OCI-LY7 (cell line): ENCODE results near the gene ARHGEF12. TPM values are rescaled to one million over a fixed set of nuclear protein-coding genes. Genes with fewer than 3 reads are reported as not detected.

Source experiments
- BruUV-seq: library from RNA; stranded (reverse); fragments of 400-500 nt; replicated peaks from 2 replicates; lab custom pipeline; 2021; lab: Mats Ljungman, UMichigan
- CTCF ChIA-PET: fragments of 300-600 bp; sonication (Branson Sonifier 250); formaldehyde crosslinking; loops from one replicate; lab custom pipeline; 2022; ENCODE audit warnings: antibody characterized with exemption; ENCODE audit not compliant: unreplicated experiment; lab: Charles Lee
- POLR2A ChIA-PET: fragments of 300-600 bp; sonication (Branson Sonifier 250); formaldehyde crosslinking; loops from one replicate; lab custom pipeline; 2022; ENCODE audit warnings: antibody characterized with exemption; lab: Charles Lee
- DNase-seq: peaks from one replicate; pipeline ENCODE4 v3.0.0-alpha.2; 2015; ENCODE audit warnings: low spot score
- H2AFZ ChIP-seq: fragments of 200-600 bp; sonication (generic), shearing (Covaris generic); 2 replicates; pipeline ENCODE4 v1.6.1; 2014; ENCODE audit warnings: mild to moderate bottlenecking, antibody characterized with exemption, low read length, moderate library complexity
- H3K27ac ChIP-seq: fragments of 200-600 bp; sonication (generic); 2 replicates; pipeline ENCODE4 v1.5.1; 2014; ENCODE audit warnings: mixed run types, low read depth, mild to moderate bottlenecking, moderate library complexity, low read length, inconsistent platforms; ENCODE audit not compliant: poor library complexity, severe bottlenecking
- H3K36me3 ChIP-seq: fragments of 200-600 bp; sonication (generic); 2 replicates; pipeline ENCODE4 v1.6.1; 2014; ENCODE audit warnings: mild to moderate bottlenecking, antibody characterized with exemption, low read length, moderate library complexity, mixed read lengths; ENCODE audit not compliant: insufficient read depth
- H3K4me1 ChIP-seq: fragments of 200-600 bp; sonication (generic); 2 replicates; pipeline ENCODE4 v1.5.1; 2014; ENCODE audit warnings: mild to moderate bottlenecking, low read length; ENCODE audit not compliant: insufficient read depth, poor library complexity, severe bottlenecking
- H3K4me2 ChIP-seq: fragments of 200-600 bp; sonication (generic); 2 replicates; pipeline ENCODE4 v1.6.1; 2014; ENCODE audit warnings: mild to moderate bottlenecking, low read length
- H3K4me3 ChIP-seq: fragments of 200-600 bp; sonication (generic); 2 replicates; pipeline ENCODE4 v1.5.1; 2014; ENCODE audit warnings: mild to moderate bottlenecking, low read depth, low read length; ENCODE audit not compliant: poor library complexity, severe bottlenecking
- H3K79me2 ChIP-seq: fragments of 200-600 bp; sonication (generic); 2 replicates; pipeline ENCODE4 v1.6.1; 2016; ENCODE audit warnings: low read depth, mild to moderate bottlenecking, low read length, moderate library complexity, mixed read lengths; ENCODE audit not compliant: insufficient read depth
- H3K9me2 ChIP-seq: fragments of 200-600 bp; sonication (generic); 2 replicates; pipeline ENCODE4 v1.6.1; 2016; ENCODE audit warnings: mild to moderate bottlenecking, low read length, mixed read lengths; ENCODE audit not compliant: insufficient read depth
- H3K9me3 ChIP-seq: fragments of 200-600 bp; sonication (generic); 2 replicates; pipeline ENCODE4 v1.6.1; 2014; ENCODE audit warnings: mild to moderate bottlenecking, mixed run types, low read length, mixed read lengths
- H4K20me1 ChIP-seq: fragments of 200-600 bp; sonication (generic); 2 replicates; pipeline ENCODE4 v1.6.1; 2014; ENCODE audit warnings: mild to moderate bottlenecking, antibody characterized with exemption, low read length, moderate library complexity, mixed read lengths; ENCODE audit not compliant: insufficient read depth
- CTCF ChIP-seq: fragments of 200-600 bp; sonication (generic); conservative IDR thresholded peaks from 2 replicates; pipeline ENCODE4 v1.5.1; 2014; ENCODE audit warnings: mild to moderate bottlenecking, antibody characterized with exemption, low read length, moderate library complexity, mixed read lengths
- EZH2phosphoT487 ChIP-seq: fragments of 200-600 bp; sonication (generic); IDR thresholded peaks from 2 replicates; pipeline ENCODE4 v1.6.1; 2018; ENCODE audit warnings: low read depth, borderline replicate concordance, mild to moderate bottlenecking, mixed run types, antibody characterized with exemption, low read length, moderate library complexity, mixed read lengths
- intact Hi-C: fragments of 100-400 bp; cut with micrococcal nuclease; formaldehyde crosslinking; loops from one replicate; pipeline ENCODE4 v1.10.0; 2022; ENCODE audit not compliant: unreplicated experiment
- total RNA-seq, 2 experiments: library from RNA; depleted of rRNA in 1 of 2; stranded (reverse); fragments of >200 nt in 1 of 2; shearing (Covaris generic) in 1 of 2; gene quantifications; 2 replicates each; pipeline ENCODE4 v1.2.3, GENCODE V29; 2014 to 2022

Gene ARHGEF12
- total RNA-seq, 2 experiments from 2014 or later = 16.1 to 31.8 TPM

GRCh38 chr11:120303004-120303637, 33.1 kb upstream of the ARHGEF12 start:
- H4K20me1 ChIP-seq = no peaks in the 10 kb centered on the region
- H3K9me3 ChIP-seq = no peaks in the 10 kb centered on the region
- no peaks in the 10 kb centered on the region for H3K4me1 ChIP-seq
- no peak overlapping the region for H2AFZ ChIP-seq
- no TSS peak for BruUV-seq
- no peaks in the 10 kb centered on the region for H3K36me3 ChIP-seq
- no peaks in the 10 kb centered on the region for H3K79me2 ChIP-seq
- TF ChIP-seq CTCF (peak; percentile 96), EZH2phosphoT487 (no peak)
- peak; percentile 71 for DNase-seq
- intact Hi-C loops = loop anchor here (1.0 kb wide), 2 partner anchors 68 to 131 kb away; no protein-coding TSS in a partner anchor
- CTCF ChIA-PET = interaction anchor here (1.3 kb wide), 1 partner anchor 67 kb away, joined by 5 read pairs; no protein-coding TSS in a partner anchor
- no peak overlapping the region for H3K4me2 ChIP-seq
- POLR2A ChIA-PET = interaction anchor here (1.2 kb wide), 1 partner anchor 35 kb away, joined by 3 read pairs; no protein-coding TSS in a partner anchor
- H3K4me3 ChIP-seq = no peak overlapping the region
- H3K27ac ChIP-seq = no peak overlapping the region
- H3K9me2 ChIP-seq = no peaks in the 10 kb centered on the region

GRCh38 chr11:120304526-120304925, 31.7 kb upstream of the ARHGEF12 start:
- no peaks in the 10 kb centered on the region for H3K79me2 ChIP-seq
- H3K36me3 ChIP-seq = no peaks in the 10 kb centered on the region
- no TSS peak for BruUV-seq
- H4K20me1 ChIP-seq = no peaks in the 10 kb centered on the region
- POLR2A ChIA-PET = interaction anchor here (1.2 kb wide), 1 partner anchor 34 kb away, joined by 3 read pairs; no protein-coding TSS in a partner anchor
- TF ChIP-seq CTCF = no peak
- TF ChIP-seq EZH2phosphoT487 = no peak
- no peak overlapping the region for H2AFZ ChIP-seq
- no peak overlapping the region for H3K27ac ChIP-seq
- H3K9me2 ChIP-seq = no peaks in the 10 kb centered on the region
- no peaks in the 10 kb centered on the region for H3K4me1 ChIP-seq
- DNase-seq = no peak
- CTCF ChIA-PET = no interaction called here
- no peak overlapping the region for H3K4me2 ChIP-seq
- H3K4me3 ChIP-seq = no peak overlapping the region
- no peaks in the 10 kb centered on the region for H3K9me3 ChIP-seq
- intact Hi-C loops = no loop called here

GRCh38 chr11:120305286-120305685, 30.9 kb upstream of the ARHGEF12 start:
- Histone ChIP-seq H2AFZ (no peak overlapping the region), H3K4me1 (no peaks in the 10 kb centered on the region), H3K4me2 (no peak overlapping the region), H3K79me2 (no peaks in the 10 kb centered on the region), H3K36me3 (no peaks in the 10 kb centered on the region), H4K20me1 (no peaks in the 10 kb centered on the region), H3K9me2 (no peaks in the 10 kb centered on the region), H3K9me3 (no peaks in the 10 kb centered on the region), H3K27ac (no peak overlapping the region), H3K4me3 (no peak overlapping the region)
- BruUV-seq = no TSS peak
- intact Hi-C loops = no loop called here
- no peak for TF ChIP-seq CTCF
- no peak for TF ChIP-seq EZH2phosphoT487
- CTCF ChIA-PET = no interaction called here
- POLR2A ChIA-PET = no interaction called here
- no peak for DNase-seq
